ENCODE measurements around the gene CHP1.

DNA sequence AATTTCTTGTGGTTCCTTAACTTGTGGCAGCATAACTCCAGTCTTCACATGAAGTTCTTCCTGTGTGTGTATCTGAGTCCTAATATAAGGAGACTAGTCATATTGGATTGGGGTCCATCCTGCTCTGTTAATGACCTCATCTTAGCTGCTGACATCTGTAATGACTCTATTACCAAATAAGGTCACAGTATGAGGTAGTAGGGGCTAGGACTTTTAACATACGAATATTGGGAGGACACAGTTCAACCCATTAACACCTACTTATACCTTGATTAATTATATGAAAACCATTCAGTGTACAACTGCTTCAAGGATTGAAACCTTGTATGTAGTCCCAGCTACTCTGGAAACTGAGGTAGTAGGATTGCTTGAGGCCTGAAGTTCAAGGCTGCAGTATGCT is 57.4 kb downstream of the CHP1 start:
- TF ChIP-seq POLR2AphosphoS5 (IDR thresholded peaks at IDR 0.05; ENCODE audit: control insufficient read depth, insufficient read depth, low read depth, low read length) (no peak), ZNF24 (IDR thresholded peaks at IDR 0.05) (no peak), TRIM24 (IDR thresholded peaks at IDR 0.05) (no peak), CXXC5 (CRISPR knock-in tag; IDR thresholded peaks at IDR 0.05) (no peak), BDP1 (IDR thresholded peaks at IDR 0.05; ENCODE audit: insufficient read depth, insufficient read length) (no peak)
- TF ChIP-seq, protein P1, sequence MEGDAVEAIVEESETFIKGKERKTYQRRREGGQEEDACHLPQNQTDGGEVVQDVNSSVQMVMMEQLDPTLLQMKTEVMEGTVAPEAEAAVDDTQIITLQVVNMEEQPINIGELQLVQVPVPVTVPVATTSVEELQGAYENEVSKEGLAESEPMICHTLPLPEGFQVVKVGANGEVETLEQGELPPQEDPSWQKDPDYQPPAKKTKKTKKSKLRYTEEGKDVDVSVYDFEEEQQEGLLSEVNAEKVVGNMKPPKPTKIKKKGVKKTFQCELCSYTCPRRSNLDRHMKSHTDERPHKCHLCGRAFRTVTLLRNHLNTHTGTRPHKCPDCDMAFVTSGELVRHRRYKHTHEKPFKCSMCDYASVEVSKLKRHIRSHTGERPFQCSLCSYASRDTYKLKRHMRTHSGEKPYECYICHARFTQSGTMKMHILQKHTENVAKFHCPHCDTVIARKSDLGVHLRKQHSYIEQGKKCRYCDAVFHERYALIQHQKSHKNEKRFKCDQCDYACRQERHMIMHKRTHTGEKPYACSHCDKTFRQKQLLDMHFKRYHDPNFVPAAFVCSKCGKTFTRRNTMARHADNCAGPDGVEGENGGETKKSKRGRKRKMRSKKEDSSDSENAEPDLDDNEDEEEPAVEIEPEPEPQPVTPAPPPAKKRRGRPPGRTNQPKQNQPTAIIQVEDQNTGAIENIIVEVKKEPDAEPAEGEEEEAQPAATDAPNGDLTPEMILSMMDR (IDR thresholded peaks at IDR 0.05 in 2 of 3, conservative IDR thresholded peaks at IDR 0.05 in 1 of 3; ENCODE audit: insufficient read depth in 2 of 3, low read depth in 1 of 3, low read length in 3 of 3), result no peak

Measured in K562 (cell line).